WTC11 (cell line): ENCODE measurements around the gene MAP6. TPM values are rescaled to one million over a fixed set of nuclear protein-coding genes. Genes with fewer than 3 reads are reported as not detected.

ENCODE experiments used
- ATAC-seq: fragments of 200-7000 bp; cut with Tn5 transposase; 2 replicates; pipeline ENCODE4 v1.10.0; 2021; ENCODE audit warnings: mild to moderate bottlenecking, moderate library complexity
- CTCF ChIA-PET: fragments of 300-600 bp; sonication (Branson Sonifier 250); formaldehyde crosslinking; loops from one replicate; lab custom pipeline; 2021; ENCODE audit warnings: antibody characterized with exemption; lab: Charles Lee
- POLR2A ChIA-PET: fragments of 350-600 bp; sonication (Branson Sonifier 250); formaldehyde crosslinking; loops from one replicate; lab custom pipeline; 2021; ENCODE audit warnings: antibody characterized with exemption; lab: Charles Lee
- DNase-seq: peaks from one replicate; pipeline ENCODE4 v3.0.0; 2021; ENCODE audit warnings: low spot score
- H3K27ac Mint-ChIP-seq: 2 replicates; pipeline ENCODE4 v1.8.0; 2021; ENCODE audit warnings: mixed read lengths
- H3K27me3 Mint-ChIP-seq: 2 replicates; pipeline ENCODE4 v1.8.0; 2021; ENCODE audit warnings: low read depth, mild to moderate bottlenecking, moderate library complexity, mixed read lengths
- H3K36me3 Mint-ChIP-seq: 2 replicates; pipeline ENCODE4 v1.8.0; 2021; ENCODE audit warnings: mixed read lengths
- H3K4me1 Mint-ChIP-seq: 2 replicates; pipeline ENCODE4 v1.8.0; 2022; ENCODE audit warnings: mixed read lengths
- H3K4me3 Mint-ChIP-seq: 2 replicates; pipeline ENCODE4 v1.8.0; 2021; ENCODE audit warnings: mild to moderate bottlenecking, moderate library complexity, mixed read lengths
- H3K9me3 Mint-ChIP-seq: 2 replicates; pipeline ENCODE4 v1.8.0; 2021; ENCODE audit warnings: mixed read lengths
- AR ChIP-seq: fragments of 250-450 bp; sonication (Bioruptor Pico); IDR thresholded peaks from 2 replicates; pipeline ENCODE4 v1.9.0; 2021; ENCODE audit warnings: mild to moderate bottlenecking
- ATF2 ChIP-seq: sonication (generic); formaldehyde crosslinking; IDR thresholded peaks from 2 replicates; pipeline ENCODE4 v1.8.1; 2022; ENCODE audit warnings: low read depth, missing genetic modification reagents, borderline replicate concordance
- CDX4 ChIP-seq: fragments of 250-450 bp; sonication (Bioruptor Pico); IDR thresholded peaks from 2 replicates; pipeline ENCODE4 v1.9.0; 2021; ENCODE audit warnings: moderate library complexity, mild to moderate bottlenecking, inconsistent platforms, borderline replicate concordance
- CREM ChIP-seq: sonication (generic); formaldehyde crosslinking; IDR thresholded peaks from 2 replicates; pipeline ENCODE4 v1.8.1; 2022; ENCODE audit warnings: mild to moderate bottlenecking, missing genetic modification reagents, moderate library complexity
- E2F4 ChIP-seq: sonication (generic); formaldehyde crosslinking; IDR thresholded peaks from 2 replicates; pipeline ENCODE4 v1.8.1; 2022; ENCODE audit warnings: low read depth, mild to moderate bottlenecking, moderate library complexity, missing genetic modification reagents, borderline replicate concordance
- FOXP1 ChIP-seq: sonication (generic); formaldehyde crosslinking; IDR thresholded peaks from 2 replicates; pipeline ENCODE4 v1.8.0; 2022; ENCODE audit warnings: missing genetic modification reagents, mild to moderate bottlenecking, moderate library complexity, borderline replicate concordance
- IRF1 ChIP-seq: sonication (generic); formaldehyde crosslinking; IDR thresholded peaks from 2 replicates; pipeline ENCODE4 v1.8.0; 2023; ENCODE audit warnings: missing genetic modification reagents
- PRDM15 ChIP-seq: sonication (generic); formaldehyde crosslinking; IDR thresholded peaks from 2 replicates; pipeline ENCODE4 v1.8.0; 2022; ENCODE audit warnings: missing genetic modification reagents
- SMAD4 ChIP-seq: sonication (generic); formaldehyde crosslinking; IDR thresholded peaks from 2 replicates; pipeline ENCODE4 v1.8.0; 2022; ENCODE audit warnings: mild to moderate bottlenecking, missing genetic modification reagents
- ZBTB21 ChIP-seq: sonication (generic); formaldehyde crosslinking; IDR thresholded peaks from 2 replicates; pipeline ENCODE4 v1.8.1; 2023; ENCODE audit warnings: mild to moderate bottlenecking, missing genetic modification reagents, borderline replicate concordance
- ZMAT4 ChIP-seq: fragments of 250-450 bp; sonication (Bioruptor Pico); IDR thresholded peaks from 2 replicates; pipeline ENCODE4 v1.9.0; 2021; ENCODE audit warnings: mild to moderate bottlenecking
- ZNF232 ChIP-seq: sonication (generic); formaldehyde crosslinking; IDR thresholded peaks from 2 replicates; pipeline ENCODE4 v1.8.0; 2022; ENCODE audit warnings: mild to moderate bottlenecking, missing genetic modification reagents
- ZNF281 ChIP-seq: sonication (generic); formaldehyde crosslinking; IDR thresholded peaks from 2 replicates; pipeline ENCODE4 v1.8.0; 2023; ENCODE audit warnings: mild to moderate bottlenecking, missing genetic modification reagents
- ZNF416 ChIP-seq: fragments of 250-450 bp; sonication (Bioruptor Pico); IDR thresholded peaks from 2 replicates; pipeline ENCODE4 v1.9.0; 2021; ENCODE audit warnings: mild to moderate bottlenecking, inconsistent platforms
- ZNF423 ChIP-seq: fragments of 250-450 bp; sonication (Bioruptor Pico); IDR thresholded peaks from 2 replicates; pipeline ENCODE4 v2.1.2; 2022; ENCODE audit warnings: mild to moderate bottlenecking, moderate library complexity
- total RNA-seq: library from RNA; stranded (reverse); gene quantifications from 3 replicates; pipeline ENCODE4 v1.2.3, GENCODE V29; 2021

Gene MAP6
- total RNA-seq, 1 experiment from 2014 or later = 0.90 TPM

- TF ChIP-seq ZNF281 (CRISPR knock-in tag) (no peak), ZMAT4 (CRISPR knock-in tag) (no peak), CDX4 (CRISPR knock-in tag) (no peak), ZBTB21 (CRISPR knock-in tag) (no peak), AR (CRISPR knock-in tag) (no peak), ZNF423 (CRISPR knock-in tag) (no peak), ZNF232 (CRISPR knock-in tag) (no peak)
Observed at GRCh38 chr11:75655605-75656004, 13.2 kb downstream of the MAP6 start (continued).

- no peaks in the 10 kb centered on the region for H3K36me3 Mint-ChIP-seq
- no peaks in the 10 kb centered on the region for H3K4me1 Mint-ChIP-seq
- no peak overlapping the region for H3K27ac Mint-ChIP-seq
- H3K27me3 Mint-ChIP-seq = peaks cover 3% of the 10 kb centered on the region
- no peak overlapping the region for H3K4me3 Mint-ChIP-seq
- ChIA-PET CTCF (no interaction called here), POLR2A (no interaction called here)
- ATAC-seq (no peak), DNase-seq (no peak)
- H3K9me3 Mint-ChIP-seq = no peaks in the 10 kb centered on the region
- TF ChIP-seq CREM (no peak), ZNF423 (CRISPR knock-in tag) (no peak), ATF2 (no peak), ZNF416 (CRISPR knock-in tag) (no peak), FOXP1 (CRISPR knock-in tag) (no peak), SMAD4 (CRISPR knock-in tag) (no peak), E2F4 (CRISPR knock-in tag) (no peak), ZNF281 (CRISPR knock-in tag) (no peak), PRDM15 (CRISPR knock-in tag) (no peak), IRF1 (CRISPR knock-in tag) (no peak)
Observed at GRCh38 chr11:75654314-75654713, 14.5 kb downstream of the MAP6 start.
